Small intestine (tissue), 7 donors: ENCODE data around the gene STK10. TPM values are rescaled to one million over a fixed set of nuclear protein-coding genes. Genes with fewer than 3 reads are reported as not detected.

Source experiments
- DNase-seq, 2 donors: peaks; one replicate each; pipeline versions ENCODE4 v3.0.0 to v3.0.0-alpha.2; 2013
- FAIRE-seq: peaks from 2 replicates; lab custom pipeline; 2012; peaks lifted over from hg19 to GRCh38; lab: Jason Lieb, UNC
- H3K27ac ChIP-seq, 3 donors: one replicate each; pipeline ENCODE4 v1.5.1; 2013; ENCODE audit warnings: low read length in 2 of 3, mild to moderate bottlenecking in 2 of 3, control low read depth in 1 of 3, inconsistent platforms in 1 of 3, low read depth in 1 of 3, moderate library complexity in 1 of 3
- H3K27me3 ChIP-seq, 3 donors: one replicate each; pipeline ENCODE4 v1.6.1; 2013; ENCODE audit warnings: low read length in 3 of 3, inconsistent platforms in 1 of 3; ENCODE audit not compliant: control insufficient read depth in 3 of 3, insufficient read depth in 3 of 3
- H3K36me3 ChIP-seq, 3 donors: one replicate each; pipeline ENCODE4 v1.6.1; 2013; ENCODE audit warnings: low read length in 3 of 3, inconsistent platforms in 1 of 3, low read depth in 1 of 3, mild to moderate bottlenecking in 1 of 3, moderate library complexity in 1 of 3; ENCODE audit not compliant: control insufficient read depth in 3 of 3, insufficient read depth in 2 of 3
- H3K4me1 ChIP-seq, 3 donors: one replicate each; pipeline ENCODE4 v1.6.1; 2013; ENCODE audit warnings: low read length in 2 of 3, inconsistent platforms in 1 of 3, low read depth in 1 of 3, mild to moderate bottlenecking in 1 of 3, moderate library complexity in 1 of 3; ENCODE audit not compliant: control insufficient read depth in 3 of 3, insufficient read depth in 2 of 3
- H3K4me3 ChIP-seq, 3 donors: one replicate each; pipeline ENCODE4 v1.5.1; 2013; ENCODE audit warnings: low read length in 3 of 3, control low read depth in 1 of 3, inconsistent platforms in 1 of 3, low read depth in 1 of 3, mild to moderate bottlenecking in 1 of 3, moderate library complexity in 1 of 3
- H3K9me3 ChIP-seq, 2 donors: one replicate each; pipeline ENCODE4 v1.6.1; 2013; ENCODE audit warnings: low read depth in 1 of 2, low read length in 1 of 2; ENCODE audit not compliant: control insufficient read depth in 2 of 2, insufficient read depth in 1 of 2
- WGBS, 3 donors: extraction: QIAGEN DNeasy Blood & Tissue Kit; methylation state at CpG; one replicate each; pipeline ENCODE4 v1.1.7; 2013; 5-methylcytosine and 5-hydroxymethylcytosine counted together
- polyA plus RNA-seq, 4 donors: library from polyadenylated mRNA; stranded (reverse) in 3 of 4; unstranded in 1 of 4; fragments of 200-250 nt in 3 of 4; fragments of 120-200 nt in 1 of 4; gene quantifications; one replicate each; pipeline versions ENCODE4 v1.2.1 to v1.2.3, GENCODE V29; 2013
- donor health status: healthy with polysubstance abuse.
- donor health status: control.
- donor health status: control.
- donor health status: Bipolar disorder and iron deficiency.
- donor health status: healthy.

STK10 gene
- polyA plus RNA-seq, 4 donors = 7.4 to 10.5 (median 9.1) TPM

DNA sequence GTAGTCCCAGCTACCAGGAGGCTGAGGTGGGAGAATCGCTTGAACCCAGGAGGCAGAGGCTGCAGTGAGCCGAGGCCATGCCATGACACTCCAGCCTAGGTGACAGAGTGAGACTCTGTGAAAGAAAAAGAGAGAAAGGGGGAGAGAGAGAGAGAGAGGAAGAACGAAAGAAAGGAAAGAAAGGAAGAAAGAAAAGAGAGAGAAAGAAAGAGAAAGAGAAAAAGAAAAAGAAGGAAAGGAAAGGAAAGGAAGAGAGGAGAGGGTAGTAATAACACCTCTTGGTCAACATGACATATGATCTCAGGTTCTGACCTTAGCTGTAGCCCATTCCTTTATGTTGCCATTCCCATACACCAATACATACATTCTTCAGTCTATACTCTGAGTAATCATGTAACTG lies 195.7 kb downstream of the STK10 start:
- no peak overlapping the region for H3K27ac ChIP-seq
- DNase-seq (no peak), FAIRE-seq (no peak)
- no peaks in the 10 kb centered on the region for H3K27me3 ChIP-seq
- no peaks in the 10 kb centered on the region for H3K9me3 ChIP-seq
- WGBS, 3 donors = 95 to 97% (median 96%) methylated on average over 3 of the region's 3 CpGs
- H3K4me1 ChIP-seq = peaks cover 0 to 4% (median 0%) of the 10 kb centered on the region in 3 donors
- no peak overlapping the region for H3K4me3 ChIP-seq
- H3K36me3 ChIP-seq = peaks cover 0 to 6% (median 0%) of the 10 kb centered on the region in 3 donors

Other genes starting within 250 kb of the STK10 start
- gene FBXW11, start 181.6 kb downstream of the STK10 start, polyA plus RNA-seq = 10 to 100 TPM; 12.2 to 37.1 (median 15.8) TPM
- gene EFCAB9, start 5.9 kb upstream of the STK10 start, polyA plus RNA-seq = not detected
- gene UBTD2, start 95.5 kb upstream of the STK10 start, polyA plus RNA-seq = 10 to 100 TPM; 16.9 to 39.1 (median 22.0) TPM